Endothelial cell of umbilical vein (primary cell): ENCODE data around the gene MYRIP. TPM values are rescaled to one million over a fixed set of nuclear protein-coding genes. Genes with fewer than 3 reads are reported as not detected.

Source experiments
- BruUV-seq: library from RNA; stranded (reverse); fragments of 400-500 nt; replicated peaks from 2 replicates; lab custom pipeline; 2021; lab: Mats Ljungman, UMichigan
- CTCF ChIA-PET: fragments of 300-600, 350-600 bp; sonication (Branson Sonifier 250); formaldehyde crosslinking; loops from one replicate; lab custom pipeline; 2021; ENCODE audit warnings: antibody characterized with exemption, inconsistent platforms; lab: Charles Lee
- POLR2A ChIA-PET: fragments of 300-600, 350-600 bp; sonication (Branson Sonifier 250); formaldehyde crosslinking; loops from one replicate; lab custom pipeline; 2021; ENCODE audit warnings: antibody characterized with exemption, inconsistent platforms; lab: Charles Lee
- DNase-seq: peaks from one replicate; pipeline ENCODE4 v3.0.0-alpha.2; 2011; ENCODE audit warnings: low read depth, low spot score
- FAIRE-seq: peaks from 2 replicates; lab custom pipeline; 2011; peaks lifted over from hg19 to GRCh38; lab: Jason Lieb, UNC
- H2AFZ ChIP-seq: 2 replicates; pipeline ENCODE4 v1.6.0; 2012; ENCODE audit warnings: low read depth, low read length, control low read depth, inconsistent platforms
- H3K27ac ChIP-seq: 2 replicates; pipeline ENCODE4 v1.5.1; 2011; ENCODE audit warnings: low read depth, mild to moderate bottlenecking, control low read depth, low read length, moderate library complexity; ENCODE audit not compliant: insufficient read depth
- H3K27me3 ChIP-seq, 2 experiments: 2 replicates each; pipeline versions ENCODE4 v1.6.0 to v1.6.1; 2011; ENCODE audit warnings: low read length in 2 of 2, mixed read lengths in 1 of 2; ENCODE audit not compliant: control insufficient read depth in 2 of 2, insufficient read depth in 2 of 2
- H3K36me3 ChIP-seq, 2 experiments: 2 replicates in 1 of 2; 3 replicates in 1 of 2; pipeline ENCODE4 v1.5.1; 2011; ENCODE audit warnings: low read length in 2 of 2, mild to moderate bottlenecking in 1 of 2, moderate library complexity in 1 of 2; ENCODE audit not compliant: control insufficient read depth in 2 of 2, insufficient read depth in 2 of 2; ENCODE audit errors: extremely low read depth in 1 of 2
- H3K4me1 ChIP-seq: 3 replicates; pipeline ENCODE4 v1.5.1; 2011; ENCODE audit warnings: mild to moderate bottlenecking, low read length; ENCODE audit not compliant: control insufficient read depth, insufficient read depth; ENCODE audit errors: extremely low read depth
- H3K4me2 ChIP-seq: 2 replicates; pipeline ENCODE4 v1.6.1; 2011; ENCODE audit warnings: low read length, control low read depth, mixed read lengths; ENCODE audit not compliant: insufficient read depth
- H3K4me3 ChIP-seq, 3 experiments: fragments of 200-600 bp in 1 of 3; sonication (generic), shearing (Covaris generic) in 1 of 3; replicated peaks in 1 of 3; 2 replicates each; pipeline ENCODE4 v1.5.1; 2011 to 2016; ENCODE audit warnings: control low read depth in 3 of 3, low read length in 3 of 3, mild to moderate bottlenecking in 2 of 3, inconsistent platforms in 1 of 3, low read depth in 1 of 3, moderate library complexity in 1 of 3; ENCODE audit not compliant: insufficient read depth in 1 of 3
- H3K79me2 ChIP-seq: 2 replicates; pipeline ENCODE4 v1.6.0; 2012; ENCODE audit warnings: low read length, inconsistent platforms; ENCODE audit not compliant: control insufficient read depth, insufficient read depth
- H3K9ac ChIP-seq: replicated peaks from 2 replicates; pipeline ENCODE3; 2011; ENCODE audit warnings: low read length, control low read depth; ENCODE audit not compliant: insufficient read depth; ENCODE audit errors: extremely low read depth
- H3K9me1 ChIP-seq: replicated peaks from 3 replicates; pipeline ENCODE4 v1.6.0; 2011; ENCODE audit warnings: mild to moderate bottlenecking, low read length; ENCODE audit not compliant: control insufficient read depth, insufficient read depth; ENCODE audit errors: extremely low read depth
- H3K9me3 ChIP-seq: replicated peaks from 2 replicates; pipeline ENCODE4 v1.5.1; 2012; ENCODE audit warnings: low read length, inconsistent platforms; ENCODE audit not compliant: control insufficient read depth, insufficient read depth
- H4K20me1 ChIP-seq: replicated peaks from 2 replicates; pipeline ENCODE3; 2011; ENCODE audit warnings: mild to moderate bottlenecking, low read length; ENCODE audit not compliant: control insufficient read depth, insufficient read depth; ENCODE audit errors: extremely low read depth
- EZH2 ChIP-seq: IDR thresholded peaks from 2 replicates; pipeline ENCODE4 v1.6.1; 2012; ENCODE audit warnings: borderline replicate concordance, low read depth, mild to moderate bottlenecking, moderate library complexity, low read length, inconsistent platforms; ENCODE audit not compliant: severe bottlenecking
- FOS ChIP-seq: IDR thresholded peaks from 2 replicates; pipeline ENCODE4 v1.6.1; 2011; ENCODE audit warnings: mild to moderate bottlenecking, low read length, moderate library complexity, borderline replicate concordance; ENCODE audit not compliant: insufficient read depth
- GATA2 ChIP-seq: IDR thresholded peaks from 2 replicates; pipeline ENCODE4 v1.7.0; 2011; ENCODE audit warnings: low read depth, mild to moderate bottlenecking, moderate library complexity, mixed read lengths, low read length; ENCODE audit not compliant: insufficient read length, insufficient read depth
- JUN ChIP-seq: IDR thresholded peaks from 2 replicates; pipeline ENCODE4 v1.6.1; 2011; ENCODE audit warnings: borderline replicate concordance, low read depth; ENCODE audit not compliant: insufficient read length, insufficient read depth
- MYC ChIP-seq: IDR thresholded peaks from one replicate; pipeline ENCODE4 v1.6.1; 2011; ENCODE audit warnings: mild to moderate bottlenecking, low read depth, low read length
- POLR2A ChIP-seq: IDR thresholded peaks from 2 replicates; pipeline ENCODE4 v1.6.1; 2012; ENCODE audit warnings: low read depth, mild to moderate bottlenecking, control low read depth, low read length
- POLR2AphosphoS5 ChIP-seq: IDR thresholded peaks from 2 replicates; pipeline ENCODE4 v1.6.1; 2012; ENCODE audit warnings: low read depth, mild to moderate bottlenecking, control low read depth, low read length, moderate library complexity; ENCODE audit not compliant: insufficient read depth
- dilution Hi-C: fragments of 300-500 bp; cut with MboI; formaldehyde crosslinking; loops from one replicate; pipeline ENCODE4 v1.15.0; 2019; ENCODE audit warnings: low sequenced_read_pairs; ENCODE audit not compliant: extremely low pct_ligation_motif_present
- intact Hi-C: fragments of 100-400 bp; cut with micrococcal nuclease; formaldehyde crosslinking; loops from one replicate; pipeline ENCODE4 v1.10.0; 2022
- polyA plus RNA-seq, 4 experiments: library from polyadenylated mRNA; depleted of rRNA in 3 of 4; stranded (reverse) in 3 of 4; unstranded in 1 of 4; fragments of >200 nt; gene quantifications; 2 replicates each; pipeline versions ENCODE4 v1.2.1 to v1.2.3, GENCODE V29; 2011 to 2012; ENCODE audit warnings: missing spikeins in 1 of 4
- total RNA-seq: library from RNA; stranded (reverse); gene quantifications from 2 replicates; pipeline ENCODE4 v1.2.3, GENCODE V29; 2021
- TF ChIP-seq, protein P1 (sequence below), 2 donors: IDR thresholded peaks; 1 replicate in 1 of 2; 2 replicates in 1 of 2; pipeline ENCODE4 v1.5.1; 2011; ENCODE audit warnings: low read length in 2 of 2, mild to moderate bottlenecking in 2 of 2, moderate library complexity in 2 of 2, control low read depth in 1 of 2, inconsistent platforms in 1 of 2, low read depth in 1 of 2; ENCODE audit not compliant: insufficient read depth in 1 of 2; ENCODE audit errors: extremely low read depth in 1 of 2
- TF ChIP-seq, protein P2 (sequence below): IDR thresholded peaks from 2 replicates; pipeline ENCODE4 v1.6.1; 2011; ENCODE audit not compliant: insufficient read depth, insufficient read length

MYRIP gene
- total and polyA plus RNA-seq, 2 donors (not counting 3 experiments of a cell fraction or from before 2014, with no cell fraction given) = 6.7 to 11.9 TPM

DNA sequence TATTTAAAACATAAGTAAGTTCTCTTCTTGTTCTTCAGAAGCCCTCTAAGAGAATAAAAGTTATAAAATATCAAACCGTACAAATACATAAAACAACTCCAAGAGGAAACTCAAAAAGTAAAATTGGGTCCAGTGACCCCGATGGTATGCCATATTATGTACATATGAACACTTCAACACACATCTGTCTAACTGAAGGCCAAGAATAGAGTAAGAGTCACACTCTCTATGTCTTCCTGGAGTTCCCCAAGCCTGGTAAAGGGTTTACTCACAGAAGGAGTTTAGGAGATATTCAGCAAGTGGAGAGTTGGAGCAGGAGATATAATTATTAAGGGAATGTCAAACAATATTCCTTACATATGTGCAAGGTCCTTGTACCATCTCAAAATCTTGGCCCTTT is 398.8 kb downstream of the MYRIP start:
- no peak for DNase-seq
- POLR2A ChIA-PET = no interaction called here
- no peak overlapping the region for H2AFZ ChIP-seq
- no peak overlapping the region for H3K4me3 ChIP-seq
- intact Hi-C loops (no loop called here), dilution Hi-C loops (no loop called here)
- no peak for FAIRE-seq
- H3K9me1 ChIP-seq = no peaks in the 10 kb centered on the region
- no TSS peak for BruUV-seq
- H3K9me3 ChIP-seq = no peaks in the 10 kb centered on the region
- no peak overlapping the region for H3K4me2 ChIP-seq
- no peaks in the 10 kb centered on the region for H3K79me2 ChIP-seq
- H3K4me1 ChIP-seq = no peaks in the 10 kb centered on the region
- H3K36me3 ChIP-seq = peaks cover 0 to 3% of the 10 kb centered on the region in 2 experiments
- H3K27ac ChIP-seq = no peak overlapping the region
- H3K9ac ChIP-seq = no peak overlapping the region
- no peaks in the 10 kb centered on the region for H3K27me3 ChIP-seq
- TF ChIP-seq, protein P1, sequence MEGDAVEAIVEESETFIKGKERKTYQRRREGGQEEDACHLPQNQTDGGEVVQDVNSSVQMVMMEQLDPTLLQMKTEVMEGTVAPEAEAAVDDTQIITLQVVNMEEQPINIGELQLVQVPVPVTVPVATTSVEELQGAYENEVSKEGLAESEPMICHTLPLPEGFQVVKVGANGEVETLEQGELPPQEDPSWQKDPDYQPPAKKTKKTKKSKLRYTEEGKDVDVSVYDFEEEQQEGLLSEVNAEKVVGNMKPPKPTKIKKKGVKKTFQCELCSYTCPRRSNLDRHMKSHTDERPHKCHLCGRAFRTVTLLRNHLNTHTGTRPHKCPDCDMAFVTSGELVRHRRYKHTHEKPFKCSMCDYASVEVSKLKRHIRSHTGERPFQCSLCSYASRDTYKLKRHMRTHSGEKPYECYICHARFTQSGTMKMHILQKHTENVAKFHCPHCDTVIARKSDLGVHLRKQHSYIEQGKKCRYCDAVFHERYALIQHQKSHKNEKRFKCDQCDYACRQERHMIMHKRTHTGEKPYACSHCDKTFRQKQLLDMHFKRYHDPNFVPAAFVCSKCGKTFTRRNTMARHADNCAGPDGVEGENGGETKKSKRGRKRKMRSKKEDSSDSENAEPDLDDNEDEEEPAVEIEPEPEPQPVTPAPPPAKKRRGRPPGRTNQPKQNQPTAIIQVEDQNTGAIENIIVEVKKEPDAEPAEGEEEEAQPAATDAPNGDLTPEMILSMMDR (IDR thresholded peaks at IDR 0.05; ENCODE audit: extremely low read depth in 1 of 2, insufficient read depth in 1 of 2, low read depth in 1 of 2, low read length in 2 of 2) = no peak
- TF ChIP-seq JUN (no peak), EZH2 (no peak)
- CTCF ChIA-PET = interaction anchor here (1.5 kb wide), 1 partner anchor 17 kb away, joined by 4 read pairs; no protein-coding TSS in a partner anchor
- no peaks in the 10 kb centered on the region for H4K20me1 ChIP-seq

GRCh38 chr3:40211579-40211978 is 402.2 kb downstream of the MYRIP start:
- POLR2A ChIA-PET = no interaction called here
- BruUV-seq = no TSS peak
- dilution Hi-C loops (no loop called here), intact Hi-C loops (no loop called here)
- TF ChIP-seq FOS (no peak), POLR2A (no peak), MYC (no peak), EZH2 (no peak), POLR2AphosphoS5 (no peak), GATA2 (no peak), JUN (no peak)
- TF ChIP-seq, protein P1 (IDR thresholded peaks at IDR 0.05; ENCODE audit: extremely low read depth in 1 of 2, insufficient read depth in 1 of 2, low read depth in 1 of 2, low read length in 2 of 2) = no peak
- TF ChIP-seq, protein P2, sequence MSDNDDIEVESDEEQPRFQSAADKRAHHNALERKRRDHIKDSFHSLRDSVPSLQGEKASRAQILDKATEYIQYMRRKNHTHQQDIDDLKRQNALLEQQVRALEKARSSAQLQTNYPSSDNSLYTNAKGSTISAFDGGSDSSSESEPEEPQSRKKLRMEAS = no peak
- Histone ChIP-seq H3K9me3 (no peaks in the 10 kb centered on the region), H3K27ac (no peak overlapping the region), H3K27me3 (no peaks in the 10 kb centered on the region), H3K9ac (no peak overlapping the region), H2AFZ (no peak overlapping the region), H3K36me3 (peaks cover 0 to 4% of the 10 kb centered on the region in 2 experiments), H3K4me1 (peaks cover 7% of the 10 kb centered on the region), H3K9me1 (no peaks in the 10 kb centered on the region), H4K20me1 (no peaks in the 10 kb centered on the region), H3K79me2 (no peaks in the 10 kb centered on the region), H3K4me3 (no peak overlapping the region), H3K4me2 (no peak overlapping the region)
- CTCF ChIA-PET = interaction anchor here (0.9 kb wide), 1 partner anchor 20 kb away, joined by 3 read pairs; no protein-coding TSS in a partner anchor
- no peak for FAIRE-seq
- no peak for DNase-seq
